Stomach (tissue), 4 donors: ENCODE data around the gene TEKTIP1.

ENCODE experiments used
- CTCF ChIP-seq, 7 experiments: fragments of 450-650 bp in 4 of 7; fragments of 200-600 bp in 3 of 7; sonication (generic) in 3 of 7; IDR thresholded peaks; one replicate each; pipeline ENCODE4 v1.5.1; 2016 to 2019; ENCODE audit warnings: antibody characterized with exemption in 7 of 7, control low read depth in 2 of 7, mild to moderate bottlenecking in 1 of 7
- EP300 ChIP-seq: sonication (generic); formaldehyde crosslinking; IDR thresholded peaks from one replicate; pipeline ENCODE4 v1.6.1; 2017; ENCODE audit warnings: antibody characterized with exemption
- POLR2A ChIP-seq, 4 donors: fragments of 450-650 bp; IDR thresholded peaks; one replicate each; pipeline ENCODE4 v1.6.1; 2016; ENCODE audit warnings: antibody characterized with exemption in 4 of 4, control low read depth in 2 of 4, mild to moderate bottlenecking in 1 of 4, moderate library complexity in 1 of 4

- no peak for TF ChIP-seq POLR2A (IDR thresholded peaks at IDR 0.05)
- TF ChIP-seq EP300: no peak
- no peak for TF ChIP-seq CTCF (IDR thresholded peaks at IDR 0.05)
Measured at GRCh38 chr19:3575260-3575741, 36.3 kb downstream of the TEKTIP1 start.
